ENCODE measurements around the gene FHIT.
"Not testable (repeated sequence)": the region's sequence is repeated elsewhere in the genome, so short reads cannot be mapped to it uniquely, and the experiment has no call there.

FHIT gene

GRCh38 chr3:59934560-59934959, 1316.7 kb downstream of the FHIT start:
- DNase-seq (ENCODE audit: low read depth), result not testable (repeated sequence)

GRCh38 chr3:59930170-59930569, 1321.1 kb downstream of the FHIT start:
- DNase-seq (ENCODE audit: low read depth), result no peak

GRCh38 chr3:59927056-59927455, 1324.2 kb downstream of the FHIT start:
- DNase-seq (ENCODE audit: low read depth), result no peak

DNA sequence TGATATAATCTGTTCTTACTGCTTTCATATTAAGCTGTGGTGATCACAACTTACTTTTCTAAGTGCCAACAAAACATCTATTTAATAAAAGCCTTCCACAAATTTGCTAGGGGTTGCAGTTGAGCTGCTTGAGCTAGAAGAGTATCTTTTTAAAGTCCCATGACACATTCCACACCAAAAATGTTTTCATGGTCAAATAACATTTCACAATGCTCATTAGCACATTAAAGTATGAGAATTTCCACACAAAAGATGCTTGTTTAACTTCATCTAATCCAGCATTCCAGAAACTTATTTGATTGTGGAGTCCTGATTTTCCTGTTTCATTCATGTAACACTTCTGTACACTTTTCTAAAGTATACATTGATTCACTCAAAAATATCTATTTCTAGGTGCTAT, 1325.3 kb downstream of the FHIT start:
- no peak for DNase-seq (ENCODE audit: low read depth)

DNA sequence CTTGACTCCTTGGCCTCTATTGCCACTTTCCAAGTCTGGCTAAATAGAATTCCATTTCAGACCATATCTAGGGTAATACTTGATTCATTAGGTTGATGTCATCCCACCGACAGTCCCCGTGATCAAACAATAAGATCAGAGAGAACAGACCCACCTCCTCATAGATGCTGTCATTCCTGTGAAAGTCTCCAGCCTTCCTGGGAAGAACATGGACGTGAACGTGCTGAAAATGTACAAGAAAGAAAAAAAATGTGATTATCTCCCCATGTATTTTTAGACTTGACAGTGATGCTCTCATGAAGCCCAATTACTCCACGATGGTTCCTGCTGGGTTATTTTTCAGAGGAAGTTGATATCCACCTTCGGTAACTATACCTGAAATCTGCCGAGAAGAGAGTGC, 1329.1 kb downstream of the FHIT start:
- no peak for DNase-seq (ENCODE audit: low read depth)

DNA sequence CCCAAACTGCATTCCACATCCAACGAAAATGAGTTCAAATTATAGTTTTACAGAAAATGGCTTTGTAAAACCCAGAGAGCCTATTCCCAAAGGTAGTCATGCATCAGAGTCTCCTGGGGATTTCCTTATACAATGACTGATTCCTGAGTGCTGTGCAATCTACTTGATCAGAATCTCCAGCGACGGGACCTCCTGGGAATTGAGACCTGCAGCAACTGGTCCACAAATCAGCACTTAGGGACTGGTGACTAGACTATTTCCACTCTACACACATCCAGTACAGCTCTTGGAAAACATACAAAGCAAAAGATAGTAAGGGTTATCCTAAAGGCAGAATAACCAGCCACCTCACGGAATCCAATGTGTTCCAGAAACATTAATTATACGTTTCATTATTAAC, 1330.4 kb downstream of the FHIT start:
- DNase-seq (ENCODE audit: low read depth), result no peak

DNA sequence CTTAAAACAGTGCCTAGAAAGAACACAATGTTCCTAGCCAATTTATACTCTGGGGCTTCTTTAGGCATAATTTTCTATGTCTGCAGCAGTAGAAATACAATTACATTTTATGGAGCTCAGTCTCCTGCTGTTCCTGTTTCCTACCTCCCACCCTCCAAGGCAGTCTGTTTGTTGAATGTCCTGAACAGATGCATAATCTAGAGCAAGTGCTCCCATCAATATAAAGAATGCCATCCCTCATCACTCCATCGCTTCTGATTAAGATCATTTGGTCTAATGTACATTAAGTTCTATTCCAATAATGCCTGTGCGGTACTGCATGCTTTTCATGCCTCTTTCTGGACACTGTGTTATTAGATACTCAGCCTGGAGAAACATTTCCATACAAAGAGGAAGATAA, 1331.7 kb downstream of the FHIT start:
- DNase-seq (ENCODE audit: low read depth), result no peak

DNA sequence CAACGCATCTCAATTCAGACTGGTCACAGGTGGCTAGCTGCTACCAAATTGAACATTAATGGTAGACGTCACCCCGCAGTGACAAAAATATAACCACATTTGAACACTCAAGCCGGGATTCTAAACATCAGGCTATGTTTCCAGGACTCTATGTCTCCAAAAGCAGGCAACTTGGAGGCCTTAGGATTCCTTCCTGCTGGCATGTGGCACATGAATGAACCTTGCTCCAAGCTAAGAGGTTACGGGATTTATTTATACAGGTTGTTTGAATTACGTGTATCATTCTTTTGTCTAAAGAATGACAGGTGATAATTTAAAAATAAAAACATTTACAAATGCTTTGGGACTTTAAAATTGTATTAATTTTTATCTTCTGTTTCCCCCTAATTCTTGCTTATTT, 1337.0 kb downstream of the FHIT start:
- no peak for DNase-seq (ENCODE audit: low read depth)

GRCh38 chr3:59913645-59914044, 1337.6 kb downstream of the FHIT start:
- DNase-seq (ENCODE audit: low read depth), result no peak

GRCh38 chr3:59908701-59909100, 1342.6 kb downstream of the FHIT start:
- DNase-seq (ENCODE audit: low read depth), result no peak

- DNase-seq (ENCODE audit: low read depth), result no peak
Observed at GRCh38 chr3:59908280-59908679, 1343.0 kb downstream of the FHIT start.

GRCh38 chr3:59904296-59904695, 1347.0 kb downstream of the FHIT start:
- no peak for DNase-seq (ENCODE audit: low read depth)

DNA sequence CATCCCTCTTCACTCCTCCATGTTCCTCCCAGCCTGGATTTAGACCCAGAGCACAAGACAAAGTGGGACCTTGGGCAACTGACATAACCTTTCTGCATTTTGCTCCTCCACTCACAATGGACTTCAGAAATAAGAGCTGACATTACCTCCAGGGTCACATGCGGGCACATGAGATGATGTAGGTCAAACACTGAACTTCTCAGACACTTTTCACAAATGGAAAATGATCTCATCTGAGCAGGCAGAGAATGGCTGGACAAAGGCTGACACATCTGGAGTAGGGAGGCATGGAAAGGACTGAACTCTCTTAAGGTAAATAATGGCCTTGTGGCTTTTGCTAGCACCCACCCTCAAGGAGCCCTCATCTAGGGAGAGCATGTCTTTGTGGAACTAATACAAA, 1352.2 kb downstream of the FHIT start:
- no peak for DNase-seq (ENCODE audit: low read depth)

DNA sequence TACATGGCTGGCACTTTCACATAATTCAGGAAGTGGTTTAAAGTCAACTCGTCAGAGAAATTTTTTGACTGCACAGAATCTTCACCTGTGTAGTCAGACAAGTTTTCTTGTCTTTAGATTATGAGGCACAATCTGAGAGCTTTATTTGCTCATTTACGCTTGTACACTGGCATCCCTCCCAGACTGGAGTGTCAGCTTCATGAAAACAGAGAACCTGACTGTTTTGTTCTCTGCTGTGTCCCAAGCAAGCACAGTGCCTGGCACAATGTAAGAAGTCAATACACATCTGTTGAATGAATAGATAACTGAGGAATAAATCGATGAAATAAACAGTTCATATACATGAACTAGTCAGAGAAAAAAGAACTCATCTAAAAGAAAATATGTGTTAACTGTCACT, 1355.3 kb downstream of the FHIT start:
- no peak for DNase-seq (ENCODE audit: low read depth)

GRCh38 chr3:59894425-59895121, 1356.7 kb downstream of the FHIT start:
- no peak for DNase-seq (ENCODE audit: low read depth)

GRCh38 chr3:59890639-59891038, 1360.6 kb downstream of the FHIT start:
- DNase-seq (ENCODE audit: low read depth), result no peak

DNA sequence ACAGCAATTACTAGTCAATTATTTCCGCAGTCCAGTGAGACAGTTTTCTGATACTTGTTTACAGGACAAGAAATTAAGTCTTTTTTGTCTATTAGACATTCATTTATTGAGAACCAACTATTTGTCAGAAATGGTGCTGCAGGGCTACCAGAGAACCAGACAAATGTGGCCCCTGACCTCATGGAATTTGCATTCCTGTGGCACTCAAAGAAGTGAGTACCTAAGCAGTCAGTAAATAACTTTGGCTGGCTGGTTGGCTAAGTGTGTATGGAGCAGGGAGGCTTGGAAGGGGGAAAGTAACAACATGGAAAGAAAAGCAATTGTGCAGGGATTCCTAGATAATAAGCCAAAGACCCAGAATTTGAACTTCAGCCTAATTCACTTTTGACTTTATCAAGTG, 1364.5 kb downstream of the FHIT start:
- no peak for DNase-seq (ENCODE audit: low read depth)

DNA sequence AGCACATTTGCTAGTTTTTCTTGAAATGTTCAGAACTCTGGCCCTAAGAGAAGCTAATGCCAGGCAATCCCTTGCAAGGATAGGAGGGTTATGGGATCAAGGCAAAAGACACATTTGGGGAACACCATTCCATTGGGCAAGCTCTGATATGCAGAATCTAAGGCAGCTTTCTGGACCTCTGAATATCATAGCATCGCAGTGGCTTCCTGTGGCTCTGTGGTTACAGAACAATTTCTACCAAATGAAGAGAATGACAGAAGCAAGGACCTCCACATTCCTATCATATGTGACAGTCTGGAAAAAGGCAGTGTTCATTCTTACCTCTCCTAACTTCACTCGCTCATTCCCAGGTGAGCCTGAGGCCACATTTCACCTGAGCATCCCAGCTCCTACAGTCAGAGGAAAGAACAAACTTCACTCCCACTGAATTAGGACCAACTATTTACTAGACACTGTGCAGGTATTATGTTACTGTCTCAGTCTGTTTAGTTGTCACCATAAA, 1365.3 kb downstream of the FHIT start:
- no peak for DNase-seq (ENCODE audit: low read depth)

DNA sequence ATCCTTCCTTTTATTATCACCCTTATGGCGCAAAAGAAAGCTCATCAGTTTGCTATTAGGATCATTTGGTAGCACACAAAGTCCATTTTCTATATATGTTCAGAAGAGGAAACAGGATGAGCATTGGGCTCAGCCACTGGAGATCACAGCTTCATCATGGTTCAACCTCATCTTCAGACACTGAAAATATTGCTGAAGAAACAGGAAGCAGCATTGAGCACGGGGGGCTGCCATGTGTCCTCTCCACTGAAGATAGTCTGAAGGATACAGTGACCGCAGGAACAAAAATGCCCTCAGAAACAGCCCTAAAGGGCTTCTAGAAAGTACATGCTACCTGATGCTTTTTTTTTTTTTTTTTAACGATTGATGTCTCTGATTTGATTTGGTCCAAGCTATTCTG, 1366.2 kb downstream of the FHIT start:
- no peak for DNase-seq (ENCODE audit: low read depth)

GRCh38 chr3:59884409-59884808, 1366.8 kb downstream of the FHIT start:
- no peak for DNase-seq (ENCODE audit: low read depth)

DNA sequence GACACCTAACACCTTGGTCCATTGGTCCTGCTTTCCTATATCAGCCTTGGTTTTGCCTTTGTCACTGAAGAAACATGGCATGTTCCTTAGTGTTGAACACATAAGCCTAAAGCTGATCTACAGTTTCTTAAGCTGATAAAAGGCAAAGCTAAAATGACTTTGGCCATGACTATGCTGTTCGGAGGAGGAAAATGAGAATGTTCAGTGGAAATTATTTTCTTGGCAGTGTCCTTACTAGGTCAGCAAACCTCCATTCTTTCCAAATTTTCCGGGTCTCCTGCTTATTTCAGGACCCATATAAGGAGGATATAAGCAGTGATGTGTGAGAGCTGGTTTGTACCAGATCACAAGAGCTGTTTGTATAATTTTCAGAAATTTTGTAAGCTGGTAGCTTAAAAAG, 1368.5 kb downstream of the FHIT start:
- no peak for DNase-seq (ENCODE audit: low read depth)

DNA sequence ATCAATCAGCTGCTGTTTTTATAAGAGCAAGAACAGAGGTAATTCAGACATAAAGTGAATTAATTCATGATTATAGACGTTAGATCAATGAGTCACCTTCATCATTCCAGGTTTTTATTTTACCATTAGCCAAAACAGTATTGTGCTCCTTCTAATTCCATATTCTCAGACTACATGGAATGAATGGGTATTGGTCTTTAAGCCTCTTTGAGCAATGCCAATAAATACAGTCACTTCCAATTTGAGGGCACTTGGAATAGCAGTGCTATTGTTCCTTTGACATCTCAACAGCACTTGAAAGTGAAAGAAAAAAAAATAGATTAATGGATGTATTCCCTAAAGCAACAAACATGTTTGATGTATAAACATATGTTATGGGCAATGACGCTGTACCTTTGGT, 1370.5 kb downstream of the FHIT start:
- no peak for DNase-seq (ENCODE audit: low read depth)

DNA sequence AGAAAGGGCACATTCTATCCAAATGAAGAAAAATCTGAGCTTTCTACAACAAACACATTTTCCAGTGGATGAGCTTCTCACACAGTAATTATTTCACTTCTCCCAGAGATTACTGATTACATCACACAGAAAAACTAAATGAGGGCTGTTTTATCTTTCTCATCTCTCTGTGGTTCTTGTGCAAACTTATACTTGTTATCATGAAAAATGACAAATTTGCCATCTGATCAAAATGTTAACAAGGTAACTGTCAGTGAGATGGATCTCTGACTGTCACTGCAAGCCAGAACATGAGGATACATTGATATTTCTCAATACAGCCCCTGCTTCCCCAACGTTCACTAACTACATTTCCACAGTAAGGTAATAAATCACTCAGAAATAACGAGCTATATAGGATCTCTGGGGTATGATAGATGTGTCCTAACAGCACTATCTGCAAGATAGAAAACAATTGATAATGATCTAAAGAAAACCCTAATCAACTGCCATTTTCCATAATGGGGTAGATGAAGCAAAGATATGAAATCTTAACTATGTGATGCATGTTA, 1372.1 kb downstream of the FHIT start:
- no peak for DNase-seq (ENCODE audit: low read depth)

GRCh38 chr3:59878038-59878427, 1373.2 kb downstream of the FHIT start:
- no peak for DNase-seq (ENCODE audit: low read depth)

Measured in T-helper 22 cell (primary cell).